ENCODE results near the gene KRTAP20-1.

KRTAP20-1 gene

DNA sequence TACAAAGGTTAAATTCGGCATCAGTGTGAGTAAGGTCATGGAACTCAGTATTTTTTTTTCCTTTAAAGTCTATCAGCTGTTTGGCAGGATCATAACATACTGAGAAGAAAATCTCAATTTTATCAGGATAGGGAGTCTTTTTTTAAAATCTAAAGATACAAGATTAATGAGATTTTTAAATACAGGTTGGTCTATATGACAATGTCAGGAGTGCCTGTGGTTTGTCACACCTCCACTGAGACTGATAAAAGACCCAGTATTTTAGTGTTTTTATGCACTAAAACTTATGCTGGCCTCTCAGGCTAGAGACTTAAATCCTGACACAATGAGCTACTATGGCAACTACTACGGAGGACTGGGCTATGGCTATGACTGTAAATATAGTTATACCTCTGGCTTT lies 26.3 kb downstream of the KRTAP20-1 start, which contains the start of gene KRTAP20-3:
Gene KRTAP20-3 (plus strand): TSS at position 301 of the 400 bp plus-strand sequence.
- no peak for DNase-seq (ENCODE audit: low read depth in 2 of 2, low spot score in 1 of 2)

DNA sequence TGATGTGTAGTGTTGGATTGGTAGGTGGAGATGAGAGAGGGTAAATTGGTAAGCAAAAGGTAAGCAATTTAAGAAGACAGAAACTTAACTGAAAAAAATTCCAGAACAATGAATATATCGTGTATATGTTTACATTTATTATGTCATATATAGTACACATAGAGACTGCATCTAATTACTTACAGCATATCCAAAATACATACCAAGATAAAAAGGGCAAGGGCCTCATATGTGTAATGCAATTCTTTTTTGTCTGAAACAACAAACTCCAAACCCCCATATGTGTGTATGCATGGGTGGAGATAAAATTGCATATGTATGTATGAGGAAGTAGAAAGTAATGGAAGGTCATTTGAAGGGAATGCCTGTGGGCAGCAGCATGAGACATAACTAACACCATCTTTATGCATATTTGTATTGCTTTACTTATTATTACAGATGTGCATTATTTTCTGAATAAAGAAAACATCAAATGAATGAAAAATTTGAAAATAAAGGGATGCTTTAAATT lies 30.7 kb downstream of the KRTAP20-1 start:
- no peak for DNase-seq (ENCODE audit: low read depth in 2 of 2, low spot score in 1 of 2)

DNA sequence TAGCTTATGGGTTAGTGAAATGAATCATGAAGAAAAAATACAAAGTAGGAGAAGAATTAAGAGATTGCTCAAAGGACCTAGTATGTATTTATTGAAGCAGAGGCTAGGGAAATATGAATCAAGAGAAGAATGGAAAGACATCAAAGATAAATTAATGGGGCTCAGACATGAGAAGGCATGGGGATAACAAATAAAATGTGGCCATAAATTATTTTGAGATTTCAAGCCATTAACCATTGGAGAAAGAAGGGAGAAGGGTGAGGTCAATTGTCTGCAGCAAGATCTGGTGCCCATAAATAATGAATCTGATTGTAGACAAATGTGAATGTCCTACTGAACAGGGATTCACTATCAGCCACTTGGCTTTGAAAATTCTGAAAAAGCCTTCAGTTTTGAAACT lies 36.7 kb downstream of the KRTAP20-1 start:
- no peak for DNase-seq (ENCODE audit: low read depth in 2 of 2, low spot score in 1 of 2)
